Colon (tissue), 2 donors: ENCODE results near the gene NEU2.
"Not testable (repeated sequence)": the region's sequence is repeated elsewhere in the genome, so short reads cannot be mapped to it uniquely, and the experiment has no call there.

Experiments used
- FAIRE-seq: peaks from 2 replicates; lab custom pipeline; 2012; peaks lifted over from hg19 to GRCh38; lab: Jason Lieb, UNC
- donor health status: control.
- donor health status: control.

Gene NEU2

DNA sequence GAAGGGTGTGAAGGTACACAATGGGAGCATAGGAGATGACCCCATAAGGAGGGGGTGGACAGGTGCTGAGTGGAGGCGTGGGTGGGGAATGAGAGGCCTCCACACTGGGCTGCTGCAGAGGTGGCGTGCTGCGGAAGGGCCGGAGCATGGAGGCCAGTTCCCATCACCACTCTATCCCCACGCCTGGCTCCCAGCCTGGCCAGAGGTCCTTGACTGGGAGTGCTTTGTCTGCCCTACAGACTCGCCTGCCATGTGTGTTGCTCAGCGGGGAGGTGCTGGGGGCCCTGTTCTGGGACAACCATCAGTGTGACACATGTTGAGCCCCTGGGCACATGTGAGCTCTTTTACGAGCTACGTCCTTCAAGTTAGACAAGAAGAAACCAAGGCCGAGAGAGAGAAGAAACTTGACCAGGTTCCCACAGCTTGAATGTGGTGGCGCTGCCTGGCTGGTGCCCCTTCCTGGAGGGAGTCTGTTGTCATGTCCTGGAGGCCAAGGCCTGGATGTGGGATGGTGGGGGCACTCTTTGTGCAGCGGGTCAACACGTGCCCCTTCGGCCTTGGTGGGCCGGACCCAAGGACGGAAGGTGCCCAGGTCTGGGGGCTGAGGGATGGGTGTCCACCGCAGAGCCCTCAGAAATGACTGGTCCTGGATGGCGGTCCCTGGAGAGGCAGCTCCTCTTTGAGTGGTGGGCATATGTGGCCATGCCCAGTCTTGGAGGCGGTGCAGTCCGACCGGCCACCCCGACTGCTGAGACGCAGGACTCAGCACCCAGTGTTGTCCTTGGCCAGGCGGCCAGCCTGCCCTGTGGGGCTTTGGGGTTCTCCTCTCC is 26.5 kb downstream of the NEU2 start:
- no peak for FAIRE-seq

DNA sequence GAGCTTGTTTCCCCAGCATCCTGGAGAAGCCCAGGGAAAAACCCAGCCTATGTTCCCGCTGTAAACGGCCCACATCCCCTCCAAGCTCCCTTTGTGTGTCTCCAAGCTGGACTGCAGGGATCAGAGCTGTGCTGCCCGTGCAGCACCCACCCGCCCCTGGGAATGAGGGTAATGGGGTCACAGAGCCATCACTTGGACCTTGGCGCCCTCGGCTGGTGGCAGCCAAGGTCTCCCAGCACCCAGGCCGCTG is 27.0 kb downstream of the NEU2 start:
- no peak for FAIRE-seq

DNA sequence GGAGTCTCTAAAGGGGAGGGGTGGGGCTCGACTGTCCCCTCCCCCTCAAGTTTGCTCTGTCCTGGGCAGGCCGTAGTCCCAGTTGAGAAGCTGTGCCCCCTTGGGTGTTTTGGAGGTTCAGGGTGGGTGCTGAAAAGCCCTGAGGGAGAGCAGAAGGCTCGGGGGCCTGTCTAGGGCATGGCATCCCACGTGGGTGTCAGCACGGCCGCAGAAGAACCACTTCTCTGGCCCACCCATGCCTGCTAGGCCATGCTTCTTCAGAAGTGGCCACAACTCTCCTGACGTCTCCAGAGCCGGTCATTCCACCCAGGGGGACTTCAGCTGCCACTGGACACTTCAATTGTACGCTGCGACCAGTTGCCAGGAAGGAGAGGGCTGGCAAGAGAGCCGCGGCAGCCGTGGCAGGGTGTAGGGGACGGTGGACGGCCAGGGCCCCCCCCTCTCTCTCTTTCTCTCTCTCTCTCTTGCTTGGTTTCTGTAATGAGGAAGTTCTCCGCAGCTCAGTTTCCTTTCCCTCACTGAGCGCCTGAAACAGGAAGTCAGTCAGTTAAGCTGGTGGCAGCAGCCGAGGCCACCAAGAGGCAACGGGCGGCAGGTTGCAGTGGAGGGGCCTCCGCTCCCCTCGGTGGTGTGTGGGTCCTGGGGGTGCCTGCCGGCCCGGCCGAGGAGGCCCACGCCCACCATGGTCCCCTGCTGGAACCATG is 27.5 kb downstream of the NEU2 start, which contains the start of gene INPP5D:
INPP5D (plus strand) TSS at position 546 of the 704 bp plus-strand sequence; CDS start at position 683, 137 bp downstream.
- FAIRE-seq = no peak

DNA sequence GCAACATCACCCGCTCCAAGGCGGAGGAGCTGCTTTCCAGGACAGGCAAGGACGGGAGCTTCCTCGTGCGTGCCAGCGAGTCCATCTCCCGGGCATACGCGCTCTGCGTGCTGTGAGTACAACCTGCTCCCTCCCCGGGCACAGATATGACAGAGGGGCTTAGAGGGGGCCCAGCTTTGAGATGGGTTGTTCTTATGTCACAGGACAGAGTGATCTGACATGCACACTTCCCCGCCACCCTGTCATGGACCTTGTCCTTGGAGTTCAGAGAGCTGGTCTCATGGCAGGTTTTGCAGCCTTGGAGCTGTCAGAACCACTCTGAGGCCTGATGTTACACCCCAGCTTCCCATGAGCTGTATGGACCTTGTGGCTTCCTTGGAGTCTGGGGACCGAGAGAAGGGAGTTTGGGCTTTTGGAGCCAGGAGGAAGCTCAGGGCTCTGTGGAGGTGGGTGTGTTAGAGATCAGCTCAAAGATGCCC is 28.1 kb downstream of the NEU2 start:
- FAIRE-seq = no peak

DNA sequence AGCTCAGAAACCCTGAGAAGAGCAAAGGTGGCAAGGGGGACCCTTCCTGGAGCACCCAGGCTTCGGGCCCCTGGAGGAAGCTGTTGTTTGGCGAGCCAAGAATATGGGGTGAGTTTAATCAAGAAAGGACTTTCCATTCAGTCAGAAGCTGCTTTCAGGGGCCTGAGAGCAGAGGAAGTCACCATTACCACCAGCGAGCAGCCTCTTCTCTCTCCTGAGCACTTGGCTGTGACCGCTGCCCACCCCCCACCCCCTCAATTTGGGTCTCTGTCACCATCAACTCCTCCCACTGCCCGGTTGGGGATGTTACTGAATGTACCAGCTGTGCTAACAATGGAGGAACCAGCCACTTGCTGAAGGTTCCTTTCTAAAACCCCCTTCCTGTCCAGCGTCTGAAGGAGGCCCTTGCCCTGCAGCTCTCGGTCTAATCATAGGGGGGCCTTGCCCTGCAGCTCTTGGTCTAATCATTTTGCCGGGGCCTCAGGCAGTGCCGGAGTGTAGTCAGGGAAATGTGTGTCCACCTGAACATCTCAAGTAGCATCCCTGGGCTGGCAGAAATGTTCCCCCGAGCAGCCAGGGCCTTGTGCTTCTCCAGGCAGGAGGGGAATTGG is 28.6 kb downstream of the NEU2 start:
- FAIRE-seq = no peak

DNA sequence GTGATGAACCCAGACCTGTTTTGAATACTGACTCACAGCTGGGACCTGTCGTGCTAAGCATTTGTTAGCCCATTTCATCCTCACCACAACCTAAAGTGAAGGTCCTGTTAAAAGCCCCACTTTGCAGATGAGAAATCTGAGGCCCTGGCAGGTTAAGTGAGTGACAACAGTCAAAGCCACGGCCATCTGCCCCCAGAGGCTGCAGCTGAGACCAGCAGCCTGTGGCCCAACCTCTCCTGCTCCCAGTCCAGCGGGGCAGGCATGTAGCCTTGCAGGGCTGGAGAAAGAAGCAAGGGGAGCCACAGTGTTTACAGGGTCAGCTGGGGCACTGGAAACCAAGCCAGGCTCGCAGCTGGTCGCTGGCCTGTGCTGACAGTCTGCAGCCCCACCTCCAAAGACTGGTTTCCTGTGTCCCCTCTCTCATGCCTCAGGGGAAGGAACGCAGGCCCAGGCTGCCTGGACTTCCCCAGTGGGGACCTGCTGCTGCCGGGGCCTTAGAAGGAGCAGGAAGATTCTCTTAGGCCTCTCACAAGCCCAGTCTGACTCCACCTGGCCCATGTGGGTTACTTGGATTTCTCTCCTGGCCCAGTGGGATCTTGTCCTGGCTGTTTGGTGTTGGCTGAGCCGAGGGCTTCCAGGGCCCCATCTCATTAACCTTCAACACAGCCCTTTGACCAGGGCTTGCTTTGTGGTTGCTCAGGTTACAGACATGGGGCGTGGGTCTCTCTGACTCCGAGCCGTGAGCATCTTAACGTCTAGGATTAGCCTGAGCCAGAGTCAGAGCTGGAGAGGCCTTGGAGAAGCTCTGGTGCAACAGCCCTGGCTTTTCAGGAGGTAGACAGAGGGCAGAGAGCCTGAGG is 29.3 kb downstream of the NEU2 start:
- FAIRE-seq = no peak

DNA sequence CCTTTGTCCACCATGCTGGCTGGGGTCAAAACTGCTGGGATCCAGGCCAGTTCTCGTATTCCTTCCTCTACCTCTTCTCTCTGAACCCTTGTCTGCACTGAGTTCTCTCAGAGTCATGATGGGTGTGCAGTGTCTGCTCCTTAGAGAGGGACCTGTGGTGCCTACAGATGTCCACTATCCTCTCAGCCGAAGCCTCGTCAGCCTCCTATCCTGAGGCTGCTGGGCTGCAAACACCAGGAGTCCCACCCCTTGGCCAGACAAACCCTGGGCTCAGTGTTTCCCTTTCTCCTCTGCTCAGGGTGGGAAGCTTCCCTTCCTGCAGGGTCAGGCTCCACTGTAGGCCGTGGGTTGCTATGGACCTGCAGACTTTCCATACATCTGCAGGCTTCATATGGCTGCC is 30.0 kb downstream of the NEU2 start:
- no peak for FAIRE-seq

DNA sequence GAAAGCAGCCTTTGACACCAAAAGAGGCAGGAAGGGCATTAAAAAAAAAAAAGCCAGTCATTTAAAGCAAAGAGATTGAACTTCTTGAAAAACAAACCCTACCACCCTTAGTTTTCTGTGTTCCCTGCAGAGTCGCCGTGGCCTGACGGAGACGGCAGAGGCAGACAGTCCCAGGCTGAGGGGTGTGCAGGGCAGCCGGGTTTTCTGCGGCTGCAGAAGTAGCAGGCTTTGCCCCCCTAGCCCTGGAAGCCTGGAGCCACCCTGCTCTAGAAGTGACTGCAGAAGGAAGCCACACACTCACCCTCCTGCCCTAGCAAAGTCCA is 30.4 kb downstream of the NEU2 start:
- FAIRE-seq = no peak

DNA sequence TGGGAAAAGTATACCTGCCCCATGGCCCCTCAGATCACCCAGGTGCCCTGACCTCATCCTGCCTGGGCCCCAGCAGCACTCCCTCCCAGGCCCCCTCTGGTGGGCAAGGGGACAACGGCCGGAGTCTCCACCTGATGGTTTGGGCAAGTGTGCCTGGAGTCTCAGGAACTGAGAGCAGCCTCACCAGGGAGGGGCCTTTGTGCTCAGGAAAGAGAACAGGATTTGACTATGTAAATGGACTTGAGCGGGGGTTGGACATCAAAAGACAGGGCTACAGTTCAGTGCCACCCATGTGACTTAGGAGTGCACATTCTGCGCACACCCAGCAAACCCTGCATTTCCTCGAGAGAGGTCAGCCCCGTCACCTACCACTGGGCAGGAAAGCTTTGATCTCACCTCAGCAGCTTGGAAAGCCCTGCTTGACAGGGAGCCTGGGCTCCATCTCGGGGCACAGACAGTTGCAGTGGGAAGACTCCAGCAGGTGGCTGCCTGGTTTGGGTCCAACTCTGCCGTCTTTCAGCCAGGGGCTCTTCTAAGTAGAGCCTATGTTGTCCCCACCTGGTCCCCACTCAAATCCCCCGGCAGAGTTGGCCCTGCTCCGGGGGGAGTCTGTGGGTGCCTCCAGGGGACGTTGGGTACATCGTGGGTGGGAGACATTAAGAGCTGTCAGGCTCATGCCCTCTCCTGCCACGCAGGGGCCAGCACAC is 30.9 kb downstream of the NEU2 start:
- no peak for FAIRE-seq

DNA sequence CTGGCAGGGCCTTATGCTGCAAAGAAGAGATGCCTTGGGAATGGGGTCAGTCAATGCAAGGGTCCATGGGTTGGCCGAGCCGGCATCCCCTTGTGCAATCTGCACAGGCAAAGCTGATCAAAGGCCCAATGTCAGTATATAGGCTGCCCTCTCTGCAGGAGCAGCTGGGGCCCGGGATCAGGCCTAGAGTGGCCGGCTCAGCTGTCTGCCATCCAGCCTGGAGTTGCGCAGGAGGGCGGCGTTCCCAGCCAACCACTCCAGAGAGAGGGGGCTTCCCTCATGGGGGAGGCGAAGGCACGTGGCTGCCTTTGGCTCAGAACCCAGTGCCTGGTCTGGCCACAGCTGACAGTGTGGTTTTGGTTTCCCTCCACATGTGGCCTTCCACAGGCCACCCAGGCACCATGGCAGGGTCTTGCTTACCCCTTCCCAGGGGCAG is 31.5 kb downstream of the NEU2 start:
- FAIRE-seq = no peak

DNA sequence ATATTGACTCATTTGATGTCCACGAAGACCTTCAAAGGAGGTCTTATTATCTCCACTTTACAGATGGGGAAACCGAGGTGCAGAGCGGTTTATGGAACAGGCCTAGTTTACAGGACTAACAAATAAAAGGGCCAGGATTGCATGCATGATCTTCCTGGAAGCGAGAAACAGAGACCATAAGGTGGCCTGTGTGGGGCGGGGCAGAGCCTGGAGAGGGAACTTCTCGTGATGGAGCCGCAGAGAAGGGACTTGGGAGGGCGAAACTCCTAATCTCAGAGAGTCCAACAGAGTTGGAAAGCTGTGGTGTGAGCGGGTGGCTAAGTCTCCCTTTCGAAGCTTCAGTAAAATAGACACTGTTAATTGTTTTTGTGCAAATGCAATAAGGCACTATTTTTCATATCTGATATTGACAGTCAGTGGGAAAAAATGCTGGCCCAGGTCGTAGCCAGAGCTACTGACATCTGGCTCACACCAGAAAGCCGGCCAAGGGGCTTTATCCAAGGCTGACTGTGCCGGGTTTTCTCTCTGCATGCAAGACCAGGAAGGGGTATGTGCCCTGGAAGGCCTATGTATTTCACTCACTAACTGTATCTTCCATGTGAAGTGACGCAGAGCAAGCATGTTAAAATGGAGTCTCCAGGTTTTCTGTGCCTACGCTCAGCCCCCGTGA is 32.2 kb downstream of the NEU2 start:
- FAIRE-seq = no peak

DNA sequence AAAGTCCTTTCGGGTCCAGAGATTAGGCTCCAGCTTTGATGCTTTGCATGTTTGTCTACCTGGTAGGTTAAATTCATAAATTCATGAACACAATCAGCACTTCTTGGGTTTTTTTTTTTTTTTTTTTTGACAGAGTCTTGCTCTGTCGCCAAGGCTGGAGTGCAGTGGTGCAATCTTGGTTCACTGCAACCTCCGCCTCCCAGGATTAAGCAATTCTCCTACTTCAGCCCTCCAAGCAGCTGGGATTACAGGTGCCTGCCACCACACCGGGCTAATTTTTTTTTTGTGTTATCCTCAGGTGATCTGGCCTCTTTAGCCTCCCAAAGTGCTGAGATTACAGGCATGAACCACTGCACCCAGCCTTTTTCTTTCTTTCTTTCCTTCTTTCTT is 32.7 kb downstream of the NEU2 start:
- FAIRE-seq = not testable (repeated sequence)

DNA sequence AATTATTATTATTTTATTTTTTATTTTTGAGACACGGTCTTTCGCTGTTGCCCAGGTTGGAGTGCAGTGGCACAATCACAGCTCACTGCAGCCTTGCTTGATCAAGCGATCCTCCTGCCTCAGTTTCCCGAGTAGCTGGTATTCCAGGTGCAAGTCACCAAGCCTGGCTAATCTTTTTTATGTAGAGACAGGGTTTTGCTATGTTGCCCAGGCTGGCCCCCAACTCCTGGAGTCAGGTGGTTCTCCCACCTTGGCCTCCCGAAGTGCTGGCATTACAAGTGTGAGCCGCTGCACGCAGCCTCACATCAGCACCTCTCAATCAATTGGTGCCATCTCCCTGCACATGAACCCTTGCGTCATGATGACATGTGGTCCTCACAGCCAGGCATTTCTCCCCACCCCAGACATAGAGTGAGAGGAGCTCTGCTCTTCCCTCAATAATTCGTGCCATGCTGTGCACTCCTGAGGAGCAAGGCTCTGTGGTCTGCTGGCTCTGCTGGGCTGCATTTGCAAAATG is 33.5 kb downstream of the NEU2 start:
- FAIRE-seq = no peak

DNA sequence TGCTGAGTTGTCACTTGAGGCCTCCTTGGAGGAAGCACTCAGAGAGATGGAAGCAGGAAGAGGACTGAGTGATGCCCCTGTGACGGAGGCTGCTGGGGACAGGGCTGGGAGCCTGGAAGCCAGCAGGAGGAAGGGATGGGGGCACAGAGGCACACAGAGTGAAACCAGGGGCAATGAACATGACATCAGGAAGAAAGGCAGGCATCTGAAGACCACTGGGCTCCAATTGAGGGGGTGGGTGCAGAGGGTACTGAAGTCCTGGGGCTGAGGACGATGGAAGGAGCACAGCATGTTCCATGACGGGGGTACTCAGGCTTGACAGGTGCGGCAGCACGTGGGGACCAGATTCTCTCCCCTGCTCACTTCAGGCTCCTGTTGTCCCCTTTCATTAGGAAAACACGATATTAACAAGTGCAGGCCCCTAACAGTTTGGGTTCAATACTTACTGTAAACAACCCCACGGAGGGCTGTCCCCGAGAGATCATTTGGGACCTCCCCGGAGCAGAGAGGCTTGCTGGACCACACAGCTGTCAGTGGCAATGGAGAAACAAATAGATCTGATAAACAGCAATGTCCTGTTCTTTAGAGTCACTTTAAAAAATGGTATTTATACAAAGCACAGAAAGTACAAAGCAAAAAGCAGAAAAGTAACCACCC is 36.4 kb downstream of the NEU2 start:
- FAIRE-seq = no peak

DNA sequence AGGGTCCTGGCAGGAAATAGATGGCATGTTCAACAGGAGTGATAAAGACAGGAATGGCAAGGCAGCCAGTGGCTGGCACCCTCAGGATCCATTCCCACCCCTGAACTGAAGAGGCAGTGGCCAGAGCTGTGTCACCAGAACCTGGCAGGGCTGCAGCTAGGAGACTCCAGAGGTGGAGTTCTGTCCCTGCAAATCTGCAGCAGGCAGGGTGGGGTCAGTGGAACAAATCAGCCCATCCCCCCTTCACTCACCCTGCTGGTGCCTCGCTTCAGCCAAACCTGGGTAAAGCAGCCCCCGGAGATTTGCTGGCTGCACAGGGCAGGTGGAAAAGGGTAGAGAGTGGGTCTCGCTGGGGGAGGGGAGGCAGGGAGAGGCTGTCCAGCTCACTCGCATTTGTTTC is 40.4 kb downstream of the NEU2 start:
- no peak for FAIRE-seq

DNA sequence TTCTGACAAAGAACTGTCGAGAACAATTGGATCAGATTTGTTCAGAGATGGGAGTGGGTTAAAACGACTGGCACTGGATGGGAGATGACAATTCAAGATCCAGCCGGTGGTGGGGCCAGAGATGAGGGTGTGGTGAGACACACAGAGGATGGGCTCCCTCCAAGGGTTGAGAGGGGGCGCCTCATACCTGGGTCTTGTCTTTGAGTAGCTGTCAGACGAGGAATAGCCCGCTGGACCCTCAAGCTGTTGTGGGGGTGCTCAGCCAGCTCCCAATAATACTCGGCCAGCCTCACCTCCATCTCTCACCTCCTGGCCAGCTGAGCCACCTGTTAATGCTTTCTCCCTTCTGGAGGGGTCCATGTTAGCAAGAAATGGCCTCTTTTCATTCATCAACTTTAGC is 41.6 kb downstream of the NEU2 start:
- no peak for FAIRE-seq

DNA sequence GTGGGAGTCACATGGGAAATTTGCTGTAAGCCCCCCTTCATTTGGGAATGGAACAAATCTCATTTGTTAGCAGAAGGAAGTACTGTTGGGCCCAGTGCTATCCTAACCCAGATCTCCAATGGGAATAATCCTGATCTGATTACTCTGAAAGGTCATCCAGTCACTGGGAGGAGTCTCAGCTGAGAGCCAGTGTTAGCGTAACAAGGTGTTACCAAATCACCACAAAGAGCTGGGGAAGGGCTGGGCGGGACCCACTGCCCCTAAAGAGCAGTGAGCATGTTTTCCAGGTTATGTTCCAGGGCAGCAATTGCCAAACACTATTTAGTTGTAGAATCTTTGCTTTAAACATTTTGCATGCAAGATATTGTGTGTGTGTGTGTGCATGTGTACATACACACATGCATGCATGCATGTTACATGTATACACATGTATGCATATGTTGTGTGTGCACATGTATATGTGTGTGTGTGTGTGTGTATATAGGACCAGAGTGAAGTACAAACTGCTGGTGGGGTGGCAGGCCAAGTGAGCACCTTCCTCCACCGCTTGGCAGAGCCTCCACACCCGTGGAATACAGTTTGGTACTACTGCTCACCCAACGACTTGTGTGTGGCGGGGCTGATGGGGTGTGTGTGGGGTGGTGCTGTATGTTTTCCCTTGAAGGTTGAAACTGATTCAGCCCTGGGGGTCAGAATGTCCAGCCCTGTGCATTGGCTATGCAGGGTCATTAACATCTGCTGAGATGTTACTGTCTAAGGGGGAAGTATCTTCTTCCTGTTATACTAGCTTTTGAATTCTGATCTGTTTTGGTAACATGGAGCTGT is 42.9 kb downstream of the NEU2 start:
- FAIRE-seq = no peak

DNA sequence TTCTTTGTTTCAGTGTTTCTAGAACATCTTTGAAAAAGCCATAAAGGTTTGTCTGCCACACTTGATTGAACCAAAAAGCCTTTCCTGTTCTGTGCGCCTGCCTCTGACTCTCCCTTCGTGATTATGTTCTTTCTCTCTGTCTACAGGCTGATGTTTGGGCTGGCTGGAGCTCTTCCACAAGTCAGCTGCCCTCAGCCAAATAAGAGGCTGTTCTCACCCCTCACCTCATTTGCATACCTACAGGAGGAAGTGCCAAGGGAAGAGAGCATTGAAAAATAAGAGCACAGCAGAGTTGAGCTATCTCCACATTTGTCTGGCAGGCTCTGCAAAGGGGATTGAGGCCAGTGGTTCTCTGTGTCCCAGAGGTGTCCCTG is 43.5 kb downstream of the NEU2 start:
- no peak for FAIRE-seq

DNA sequence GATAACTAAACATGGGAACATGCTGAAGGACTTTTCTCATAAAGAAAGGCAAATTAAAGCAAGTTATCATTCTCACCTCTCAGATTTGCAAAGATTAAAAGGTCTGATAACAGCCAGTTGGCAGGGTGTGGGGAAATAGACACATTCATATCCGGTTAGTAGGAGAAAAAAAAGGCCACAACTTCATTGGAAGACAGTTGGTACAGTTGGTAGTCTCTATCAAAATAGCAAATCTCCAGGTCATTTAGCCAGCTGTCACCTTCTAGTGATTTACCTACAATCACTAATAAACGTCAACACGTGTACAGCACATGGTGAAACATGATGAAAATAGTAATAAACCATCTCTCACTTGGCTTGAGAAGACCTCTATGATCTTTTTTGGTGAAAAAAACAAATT is 44.3 kb downstream of the NEU2 start:
- FAIRE-seq = no peak

DNA sequence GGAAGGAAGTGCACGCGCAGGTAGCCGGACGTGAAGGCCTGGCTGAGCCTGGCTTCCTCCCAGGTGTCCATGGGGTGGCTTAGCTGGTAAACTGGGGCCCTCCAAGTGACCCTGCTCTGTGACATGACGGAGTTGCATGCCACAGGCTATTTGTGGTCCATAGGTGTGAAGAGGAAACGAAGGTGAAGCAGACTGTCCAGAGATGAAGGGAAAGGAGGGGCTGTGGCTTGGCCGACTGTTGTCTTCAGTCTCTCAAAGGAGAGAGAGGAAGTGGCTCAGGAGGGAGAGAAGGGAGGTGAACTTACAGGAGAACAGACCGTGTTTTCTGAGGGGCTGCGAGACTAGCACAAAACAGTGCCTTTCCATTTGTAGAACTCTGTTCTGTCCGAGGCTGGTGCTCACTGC is 47.0 kb downstream of the NEU2 start:
- FAIRE-seq = no peak
